GM19397 (cell line): ENCODE results near the gene TOP1.
"Not testable (repeated sequence)": the region's sequence is repeated elsewhere in the genome, so short reads cannot be mapped to it uniquely, and the experiment has no call there.

Source experiments
- ATAC-seq: cut with Tn5 transposase; IDR thresholded peaks from one replicate; pipeline ENCODE4 v1.9.1; 2021; ENCODE audit warnings: mild to moderate bottlenecking, moderate library complexity; ENCODE audit not compliant: unreplicated experiment

TOP1 gene

GRCh38 chr20:41003143-41003935 is 25.3 kb upstream of the TOP1 start:
- no peak for ATAC-seq

- not testable (repeated sequence) for ATAC-seq
Observed at GRCh38 chr20:41003936-41004294, 24.7 kb upstream of the TOP1 start.

GRCh38 chr20:41004531-41005360 is 23.9 kb upstream of the TOP1 start:
- ATAC-seq, result no peak

GRCh38 chr20:41005361-41005729 is 23.3 kb upstream of the TOP1 start:
- no peak for ATAC-seq

- ATAC-seq, result no peak
Observed at GRCh38 chr20:41006126-41006935, 22.3 kb upstream of the TOP1 start.

GRCh38 chr20:41006936-41007474 is 21.6 kb upstream of the TOP1 start:
- ATAC-seq, result no peak

- ATAC-seq, result no peak
Observed at GRCh38 chr20:41007481-41007880, 21.1 kb upstream of the TOP1 start.

- ATAC-seq, result no peak
Observed at GRCh38 chr20:41009946-41010345, 18.7 kb upstream of the TOP1 start.

GRCh38 chr20:41011551-41012067 is 17.0 kb upstream of the TOP1 start:
- peak; percentile 90 for ATAC-seq

GRCh38 chr20:41014561-41015088 is 14.0 kb upstream of the TOP1 start:
- ATAC-seq, result no peak

GRCh38 chr20:41017448-41018042 is 11.1 kb upstream of the TOP1 start:
- no peak for ATAC-seq

- no peak for ATAC-seq
Observed at GRCh38 chr20:41018153-41018552, 10.5 kb upstream of the TOP1 start.

- no peak for ATAC-seq
Observed at GRCh38 chr20:41023549-41023948, 5.1 kb upstream of the TOP1 start.

GRCh38 chr20:41027366-41027765 is 1.3 kb upstream of the TOP1 start:
- ATAC-seq, result no peak

- no peak for ATAC-seq
Observed at GRCh38 chr20:41027872-41028358, 707 bp upstream of the TOP1 start.

- peak; percentile 16 for ATAC-seq
Observed at GRCh38 chr20:41029150-41029901, 704 bp downstream of the TOP1 start.

GRCh38 chr20:41030061-41030460 is 1.4 kb downstream of the TOP1 start:
- ATAC-seq, result no peak

- ATAC-seq, result no peak
Observed at GRCh38 chr20:41030531-41031242, 2.1 kb downstream of the TOP1 start.

- ATAC-seq, result no peak
Observed at GRCh38 chr20:41031243-41031619, 2.6 kb downstream of the TOP1 start.
